Fibroblast of lung (primary cell): ENCODE measurements around the gene SH2D1B. TPM values are rescaled to one million over a fixed set of nuclear protein-coding genes. Genes with fewer than 3 reads are reported as not detected.

Experiments
- DNase-seq, 2 donors: peaks; one replicate each; pipeline versions ENCODE4 v3.0.0 to v3.0.0-alpha.2; 2010; ENCODE audit warnings: low read depth in 2 of 2
- H2AFZ ChIP-seq: 2 replicates; pipeline ENCODE4 v1.5.1; 2012; ENCODE audit warnings: low read length, control low read depth, inconsistent platforms
- H3K27ac ChIP-seq: 2 replicates; pipeline ENCODE4 v1.5.1; 2011; ENCODE audit warnings: low read length, control low read depth; ENCODE audit not compliant: insufficient read depth
- H3K27me3 ChIP-seq: 2 replicates; pipeline ENCODE4 v1.5.1; 2011; ENCODE audit warnings: mild to moderate bottlenecking, low read length; ENCODE audit not compliant: control insufficient read depth, insufficient read depth
- H3K36me3 ChIP-seq: 2 replicates; pipeline ENCODE4 v1.5.1; 2011; ENCODE audit warnings: low read length; ENCODE audit not compliant: control insufficient read depth, insufficient read depth
- H3K4me1 ChIP-seq: 2 replicates; pipeline ENCODE4 v1.5.1; 2011; ENCODE audit warnings: low read length; ENCODE audit not compliant: control insufficient read depth, insufficient read depth; ENCODE audit errors: extremely low read depth
- H3K4me2 ChIP-seq: 2 replicates; pipeline ENCODE4 v1.5.1; 2011; ENCODE audit warnings: low read length, control low read depth; ENCODE audit not compliant: insufficient read depth; ENCODE audit errors: extremely low read depth
- H3K4me3 ChIP-seq, 4 experiments: fragments of 200-600 bp in 1 of 4; sonication (generic) in 1 of 4; replicated peaks in 1 of 4; 2 replicates each; pipeline ENCODE4 v1.5.1; 2011 to 2016; ENCODE audit warnings: low read length in 4 of 4, low read depth in 3 of 4, mild to moderate bottlenecking in 3 of 4, control low read depth in 2 of 4, inconsistent platforms in 1 of 4, mixed read lengths in 1 of 4; ENCODE audit not compliant: insufficient read depth in 1 of 4; ENCODE audit errors: control extremely low read depth in 1 of 4
- H3K79me2 ChIP-seq: 2 replicates; pipeline ENCODE4 v1.5.1; 2012; ENCODE audit warnings: mild to moderate bottlenecking, low read length, inconsistent platforms; ENCODE audit not compliant: control insufficient read depth, insufficient read depth
- H3K9ac ChIP-seq: 2 replicates; pipeline ENCODE4 v1.5.1; 2011; ENCODE audit warnings: mild to moderate bottlenecking, low read length, control low read depth; ENCODE audit not compliant: insufficient read depth
- H3K9me3 ChIP-seq: 2 replicates; pipeline ENCODE4 v1.5.1; 2012; ENCODE audit warnings: low read depth, low read length; ENCODE audit not compliant: control insufficient read depth, insufficient read depth
- H4K20me1 ChIP-seq: 2 replicates; pipeline ENCODE4 v1.5.1; 2011; ENCODE audit warnings: low read length; ENCODE audit not compliant: control insufficient read depth, insufficient read depth; ENCODE audit errors: extremely low read depth
- CTCF ChIP-seq, 2 donors: IDR thresholded peaks in 1 of 2; conservative IDR thresholded peaks in 1 of 2; 1 replicate in 1 of 2; 2 replicates in 1 of 2; pipeline ENCODE4 v1.5.1; 2011 to 2012; ENCODE audit warnings: low read length in 2 of 2, control low read depth in 1 of 2, inconsistent platforms in 1 of 2, low read depth in 1 of 2, mild to moderate bottlenecking in 1 of 2
- EZH2 ChIP-seq: IDR thresholded peaks from 2 replicates; pipeline ENCODE4 v1.5.1; 2012; ENCODE audit warnings: low read length, control low read depth, mild to moderate bottlenecking; ENCODE audit errors: missing control alignments
- polyA plus RNA-seq, 2 donors: library from polyadenylated mRNA; depleted of rRNA in 1 of 2; stranded (reverse) in 1 of 2; unstranded in 1 of 2; fragments of >200 nt; gene quantifications; 2 replicates each; pipeline ENCODE4 v1.2.1, GENCODE V29; 2011 to 2012; ENCODE audit warnings: missing spikeins in 1 of 2
- total RNA-seq: library from RNA; depleted of rRNA; stranded (reverse); fragments of >200 nt; gene quantifications from 2 replicates; pipeline ENCODE4 v1.2.1, GENCODE V29; 2014

The SH2D1B gene
- total and polyA plus RNA-seq, 2 donors (not counting 1 experiment from before 2014, with no cell fraction given), result not detected

DNA sequence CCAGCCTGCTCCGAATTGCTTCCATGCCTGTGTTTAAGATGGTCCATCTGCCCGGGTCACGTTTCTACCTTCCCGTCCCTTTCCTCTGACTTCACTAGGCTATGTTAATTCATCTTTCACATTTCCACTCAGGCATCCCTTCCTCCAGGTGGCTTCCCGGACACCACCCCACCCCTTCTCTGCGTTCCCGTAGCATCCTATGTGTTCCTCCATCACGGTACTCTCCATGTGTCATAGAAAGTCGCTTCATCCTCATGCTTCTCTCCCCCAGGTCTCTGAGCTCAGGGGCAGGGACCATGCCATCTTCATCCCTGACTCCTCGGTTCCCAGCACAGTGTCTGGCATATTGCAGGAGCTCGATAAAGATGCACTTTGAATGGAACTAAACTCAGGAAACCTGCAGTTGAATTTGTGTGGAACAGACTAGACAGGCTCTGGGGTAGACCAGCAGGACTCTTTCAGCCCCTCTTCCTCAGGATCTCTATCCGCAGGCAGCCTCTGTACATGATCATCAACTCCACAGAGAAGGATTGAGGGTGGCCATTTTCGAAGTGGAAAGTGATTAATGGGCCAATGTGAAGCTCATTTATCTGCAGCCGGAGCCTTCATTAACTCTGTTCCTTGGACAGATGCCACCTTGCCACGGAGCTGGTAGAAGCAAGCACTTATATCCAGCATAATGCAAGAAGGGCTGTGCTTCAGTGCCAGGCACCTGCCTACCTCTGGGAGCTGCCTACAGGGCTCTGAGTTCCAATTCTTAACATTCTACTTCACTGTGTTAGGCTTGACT is 21.3 kb downstream of the SH2D1B start:
- Histone ChIP-seq H3K4me3 (no peak overlapping the region), H3K9ac (no peak overlapping the region), H3K27ac (no peak overlapping the region), H3K4me2 (no peak overlapping the region), H4K20me1 (no peaks in the 10 kb centered on the region), H3K79me2 (no peaks in the 10 kb centered on the region), H3K27me3 (peaks cover 25% of the 10 kb centered on the region), H3K9me3 (no peaks in the 10 kb centered on the region), H3K4me1 (no peaks in the 10 kb centered on the region), H2AFZ (no peak overlapping the region), H3K36me3 (no peaks in the 10 kb centered on the region)
- no peak for TF ChIP-seq EZH2
- no peak for TF ChIP-seq CTCF (conservative IDR thresholded peaks at IDR 0.05 in 1 of 2, IDR thresholded peaks at IDR 0.05 in 1 of 2; ENCODE audit: low read depth in 1 of 2, low read length in 2 of 2)
- DNase-seq, result no peak

DNA sequence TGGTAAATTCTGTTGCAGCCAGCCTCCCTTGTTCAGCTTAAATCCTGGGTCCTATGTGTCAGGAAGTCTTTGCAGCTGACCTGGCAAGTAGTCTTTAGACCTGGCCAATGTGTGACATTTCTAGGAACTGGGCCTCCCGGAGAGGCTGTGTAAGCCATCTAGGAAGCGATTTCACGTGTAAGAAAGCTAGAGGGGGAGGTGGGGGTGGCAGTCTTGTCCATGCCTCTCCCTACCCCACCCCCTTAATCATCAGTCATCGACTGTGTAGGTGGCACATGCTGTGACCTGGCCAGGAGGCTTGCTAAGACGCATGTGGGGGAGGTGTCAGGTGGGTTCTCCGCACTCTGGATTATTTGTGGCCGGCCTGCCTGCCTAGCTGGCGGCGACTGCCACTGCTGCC is 22.0 kb downstream of the SH2D1B start:
- Histone ChIP-seq H3K27me3 (peaks cover 25% of the 10 kb centered on the region), H3K4me2 (no peak overlapping the region), H3K79me2 (no peaks in the 10 kb centered on the region), H4K20me1 (no peaks in the 10 kb centered on the region), H2AFZ (no peak overlapping the region), H3K27ac (no peak overlapping the region), H3K9me3 (no peaks in the 10 kb centered on the region), H3K9ac (no peak overlapping the region), H3K4me3 (no peak overlapping the region), H3K36me3 (no peaks in the 10 kb centered on the region), H3K4me1 (no peaks in the 10 kb centered on the region)
- TF ChIP-seq EZH2 (no peak), CTCF (conservative IDR thresholded peaks at IDR 0.05 in 1 of 2, IDR thresholded peaks at IDR 0.05 in 1 of 2; ENCODE audit: low read depth in 1 of 2, low read length in 2 of 2) (no peak)
- peak in 1 of 2 donors; percentile 14 for DNase-seq

DNA sequence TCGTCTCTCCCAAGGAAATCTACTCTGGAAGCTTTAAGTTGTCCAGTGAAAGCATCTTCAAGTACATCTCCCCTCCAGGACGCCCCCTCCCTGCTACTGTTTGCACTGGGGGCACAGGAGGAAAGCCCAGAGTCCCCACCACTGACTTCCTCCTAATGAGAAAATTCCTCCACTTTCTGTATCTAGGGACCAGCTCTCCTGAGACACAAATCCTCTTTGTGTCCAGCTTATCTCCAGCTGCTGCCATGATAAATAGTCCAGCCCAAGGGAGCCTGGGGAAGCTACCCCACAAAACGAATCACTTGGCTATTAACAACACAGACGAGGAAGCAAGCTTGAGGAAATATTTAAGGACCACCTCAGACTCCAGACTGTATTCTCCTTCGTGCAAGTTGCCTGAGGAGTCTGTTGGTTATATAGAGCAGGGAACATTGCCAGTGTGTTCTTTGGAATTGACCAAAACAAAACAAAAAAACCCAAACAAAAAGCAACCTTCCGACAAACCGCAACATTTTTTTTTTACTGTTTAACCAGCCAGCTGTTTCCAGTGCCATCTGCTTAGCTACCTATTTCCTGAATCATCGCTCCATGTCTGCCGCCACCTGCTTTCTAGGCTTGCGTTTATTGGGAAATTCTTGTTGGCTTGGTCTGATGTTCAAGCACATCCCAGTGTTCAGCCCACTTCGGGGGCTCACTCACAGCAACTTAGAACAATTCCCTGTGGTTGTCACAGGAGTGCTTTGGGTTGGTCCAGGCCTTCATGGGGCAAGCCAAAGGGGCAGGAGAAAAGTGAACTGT is 22.7 kb downstream of the SH2D1B start:
- no peaks in the 10 kb centered on the region for H4K20me1 ChIP-seq
- H3K9ac ChIP-seq, result no peak overlapping the region
- H3K9me3 ChIP-seq, result no peaks in the 10 kb centered on the region
- TF ChIP-seq EZH2 (peak; percentile 26), CTCF (conservative IDR thresholded peaks at IDR 0.05 in 1 of 2, IDR thresholded peaks at IDR 0.05 in 1 of 2; ENCODE audit: low read depth in 1 of 2, low read length in 2 of 2) (no peak)
- H3K27me3 ChIP-seq, result peaks cover 25% of the 10 kb centered on the region
- H3K4me2 ChIP-seq, result no peak overlapping the region
- no peak overlapping the region for H3K4me3 ChIP-seq
- no peak overlapping the region for H3K27ac ChIP-seq
- no peak overlapping the region for H2AFZ ChIP-seq
- H3K36me3 ChIP-seq, result no peaks in the 10 kb centered on the region
- DNase-seq, result peak; percentile 44 to 79
- no peaks in the 10 kb centered on the region for H3K79me2 ChIP-seq
- H3K4me1 ChIP-seq, result no peaks in the 10 kb centered on the region
